Measurements from ENCODE around the gene NAT9. TPM values are rescaled to one million over a fixed set of nuclear protein-coding genes. Genes with fewer than 3 reads are reported as not detected.
A peak's percentile ranks its signal among the peaks of the same experiment; 100 is the strongest.

The NAT9 gene
- total RNA-seq, 1 donor from 2014 or later = 48.9 TPM

- Mint-ChIP-seq H3K4me3 (ENCODE audit: unreplicated experiment) (no peak overlapping the region), H3K27ac (ENCODE audit: unreplicated experiment) (peak overlapping the region; percentile 61), H3K36me3 (ENCODE audit: low read depth) (no peaks in the 10 kb centered on the region), H3K9me3 (ENCODE audit: low read depth) (no peaks in the 10 kb centered on the region), H3K4me1 (ENCODE audit: low read depth) (peaks cover 91% of the 10 kb centered on the region), H3K27me3 (ENCODE audit: low read depth) (no peaks in the 10 kb centered on the region)
- TF ChIP-seq CTCF (IDR thresholded peaks at IDR 0.05) = no peak
- no peak for DNase-seq (ENCODE audit: low spot score)
These were observed 14.7 kb downstream of the NAT9 start for GRCh38 chr17:74761419-74761818.

- no peaks in the 10 kb centered on the region for H3K27me3 Mint-ChIP-seq (ENCODE audit: low read depth)
- DNase-seq (ENCODE audit: low spot score) = peak; percentile 64
- peak overlapping the region; percentile 90 for H3K27ac Mint-ChIP-seq (ENCODE audit: unreplicated experiment)
- no peaks in the 10 kb centered on the region for H3K9me3 Mint-ChIP-seq (ENCODE audit: low read depth)
- peaks cover 87% of the 10 kb centered on the region for H3K4me1 Mint-ChIP-seq (ENCODE audit: low read depth)
- no peaks in the 10 kb centered on the region for H3K36me3 Mint-ChIP-seq (ENCODE audit: low read depth)
- no peak overlapping the region for H3K4me3 Mint-ChIP-seq (ENCODE audit: unreplicated experiment)
- no peak for TF ChIP-seq CTCF (IDR thresholded peaks at IDR 0.05)
These were observed 15.6 kb downstream of the NAT9 start for GRCh38 chr17:74760404-74761105.

GRCh38 chr17:74759941-74760340, 16.2 kb downstream of the NAT9 start:
- Mint-ChIP-seq H3K9me3 (ENCODE audit: low read depth) (no peaks in the 10 kb centered on the region), H3K4me3 (ENCODE audit: unreplicated experiment) (peak overlapping the region; percentile 39), H3K36me3 (ENCODE audit: low read depth) (no peaks in the 10 kb centered on the region), H3K27me3 (ENCODE audit: low read depth) (no peaks in the 10 kb centered on the region), H3K27ac (ENCODE audit: unreplicated experiment) (peak overlapping the region; percentile 90), H3K4me1 (ENCODE audit: low read depth) (peaks cover 90% of the 10 kb centered on the region)
- peak; percentile 86 for DNase-seq (ENCODE audit: low spot score)
- TF ChIP-seq CTCF (IDR thresholded peaks at IDR 0.05) = no peak

- H3K4me1 Mint-ChIP-seq (ENCODE audit: low read depth) = peaks cover 86% of the 10 kb centered on the region
These were observed 16.8 kb downstream of the NAT9 start for GRCh38 chr17:74759243-74759801.

GRCh38 chr17:74758848-74759168, 17.3 kb downstream of the NAT9 start:
- no peaks in the 10 kb centered on the region for H3K9me3 Mint-ChIP-seq (ENCODE audit: low read depth)
- no peak for DNase-seq (ENCODE audit: low spot score)
- peak overlapping the region; percentile 65 for H3K4me3 Mint-ChIP-seq (ENCODE audit: unreplicated experiment)
- H3K27me3 Mint-ChIP-seq (ENCODE audit: low read depth) = no peaks in the 10 kb centered on the region
- H3K27ac Mint-ChIP-seq (ENCODE audit: unreplicated experiment) = peak overlapping the region; percentile 96
- H3K4me1 Mint-ChIP-seq (ENCODE audit: low read depth) = peaks cover 81% of the 10 kb centered on the region
- no peaks in the 10 kb centered on the region for H3K36me3 Mint-ChIP-seq (ENCODE audit: low read depth)
- TF ChIP-seq CTCF (IDR thresholded peaks at IDR 0.05) = peak; percentile 30

More at GRCh38 chr17:74759243-74759801, 16.8 kb downstream of the NAT9 start:
- H3K9me3 Mint-ChIP-seq (ENCODE audit: low read depth) = no peaks in the 10 kb centered on the region
- H3K27ac Mint-ChIP-seq (ENCODE audit: unreplicated experiment) = peak overlapping the region; percentile 96
- H3K36me3 Mint-ChIP-seq (ENCODE audit: low read depth) = no peaks in the 10 kb centered on the region
- peak; percentile 85 for DNase-seq (ENCODE audit: low spot score)
- no peak for TF ChIP-seq CTCF (IDR thresholded peaks at IDR 0.05)
- H3K4me3 Mint-ChIP-seq (ENCODE audit: unreplicated experiment) = peak overlapping the region; percentile 65
- H3K27me3 Mint-ChIP-seq (ENCODE audit: low read depth) = no peaks in the 10 kb centered on the region

Measured in chondrocyte (in vitro differentiated cells).